ENCODE results near the gene PEAK1. TPM values are rescaled to one million over a fixed set of nuclear protein-coding genes. Genes with fewer than 3 reads are reported as not detected.

PEAK1 gene
- total RNA-seq, 1 experiment from 2014 or later: 21.2 TPM

DNA sequence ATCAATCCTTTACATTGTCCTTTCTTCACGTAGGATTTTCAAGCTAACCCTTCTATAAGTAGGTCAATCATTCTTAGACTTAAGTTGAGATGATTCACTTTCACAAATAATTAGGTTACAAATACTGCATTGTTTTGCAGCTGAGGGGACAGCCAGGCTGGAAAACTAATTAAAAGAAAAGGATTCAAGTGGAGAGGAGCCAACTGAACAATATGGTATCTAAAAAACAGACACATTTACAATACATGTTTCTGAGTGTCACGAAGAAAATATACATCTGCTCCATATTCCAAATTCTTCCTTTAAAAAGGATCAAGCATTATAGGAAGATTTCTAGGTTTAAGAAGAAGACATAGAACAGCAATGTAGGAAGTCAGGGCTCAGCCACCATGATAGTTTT is 70.2 kb downstream of the PEAK1 start:
- Histone ChIP-seq H2BK12ac (ENCODE audit: insufficient read length, low read depth, low read length) (no peak overlapping the region), H4K8ac (replicated peaks; ENCODE audit: insufficient read length, low read depth, low read length) (no peak overlapping the region), H3T11ph (ENCODE audit: low read length) (no peak overlapping the region), H3K14ac (ENCODE audit: insufficient read depth, low read length) (no peak overlapping the region), H3K4ac (ENCODE audit: low read depth, low read length) (no peak overlapping the region), H3K27me3 (ENCODE audit: insufficient read depth, low read length) (no peaks in the 10 kb centered on the region), H2BK20ac (ENCODE audit: low read depth, low read length, poor library complexity, severe bottlenecking) (no peak overlapping the region), H4K5ac (ENCODE audit: insufficient read length, low read depth, low read length) (no peak overlapping the region), H3K56ac (ENCODE audit: insufficient read length, low read depth, low read length) (no peak overlapping the region), H2BK5ac (ENCODE audit: insufficient read length, low read length) (no peak overlapping the region), H3K23ac (ENCODE audit: insufficient read length, low read depth, low read length) (no peak overlapping the region), H4K91ac (ENCODE audit: insufficient read length, low read depth, low read length) (no peak overlapping the region), H3K23me2 (ENCODE audit: insufficient read length, low read depth, low read length, poor library complexity, severe bottlenecking) (no peaks in the 10 kb centered on the region), H3K9ac (ENCODE audit: extremely low read depth, insufficient read length, low read length) (no peak overlapping the region), H3K9me3 (ENCODE audit: control insufficient read depth, low read depth, low read length) (no peaks in the 10 kb centered on the region), H3K27ac (ENCODE audit: insufficient read length, low read depth, low read length) (no peak overlapping the region), H2AFZ (ENCODE audit: low read length) (no peak overlapping the region), H2AK5ac (ENCODE audit: insufficient read length, low read length) (no peak overlapping the region), H2BK15ac (ENCODE audit: low read depth, low read length) (no peak overlapping the region), H4K20me1 (ENCODE audit: control insufficient read depth, insufficient read depth, insufficient read length) (peaks cover 5% of the 10 kb centered on the region), H3K4me2 (ENCODE audit: insufficient read depth, insufficient read length, low read length) (no peak overlapping the region), H3K4me1 (ENCODE audit: insufficient read depth, low read length) (peaks cover 2% of the 10 kb centered on the region; the same call in 1 of the 2 replicates), H3K79me1 (ENCODE audit: insufficient read depth, low read depth, low read length, poor library complexity, severe bottlenecking) (no peaks in the 10 kb centered on the region), H2BK120ac (ENCODE audit: low read depth, low read length, poor library complexity, severe bottlenecking) (no peak overlapping the region), H3K18ac (ENCODE audit: insufficient read length, low read depth, low read length) (no peak overlapping the region), H3K79me2 (ENCODE audit: insufficient read depth, low read length) (no peaks in the 10 kb centered on the region)
- Mint-ChIP-seq H3K36me3 (ENCODE audit: insufficient read depth in 1 of 3, low read depth in 3 of 3) (peaks cover 0 to 19% (median 19%) of the 10 kb centered on the region in 3 experiments; a peak in 5 of 7 replicates), H3K4me1 (peaks cover 5 to 16% of the 10 kb centered on the region in 2 experiments), H3K4me3 (no peak overlapping the region), H3K27ac (no peak overlapping the region), H3K9me3 (peaks cover 0 to 2% of the 10 kb centered on the region in 2 experiments; a peak in 1 of 5 replicates), H3K27me3 (ENCODE audit: low read depth) (no peaks in the 10 kb centered on the region)
- 100% methylated on average over 1 of the region's 2 CpGs for WGBS (ENCODE audit: extremely low coverage, insufficient read length, low lambda C conversion rate)
- TF ChIP-seq, protein P1, sequence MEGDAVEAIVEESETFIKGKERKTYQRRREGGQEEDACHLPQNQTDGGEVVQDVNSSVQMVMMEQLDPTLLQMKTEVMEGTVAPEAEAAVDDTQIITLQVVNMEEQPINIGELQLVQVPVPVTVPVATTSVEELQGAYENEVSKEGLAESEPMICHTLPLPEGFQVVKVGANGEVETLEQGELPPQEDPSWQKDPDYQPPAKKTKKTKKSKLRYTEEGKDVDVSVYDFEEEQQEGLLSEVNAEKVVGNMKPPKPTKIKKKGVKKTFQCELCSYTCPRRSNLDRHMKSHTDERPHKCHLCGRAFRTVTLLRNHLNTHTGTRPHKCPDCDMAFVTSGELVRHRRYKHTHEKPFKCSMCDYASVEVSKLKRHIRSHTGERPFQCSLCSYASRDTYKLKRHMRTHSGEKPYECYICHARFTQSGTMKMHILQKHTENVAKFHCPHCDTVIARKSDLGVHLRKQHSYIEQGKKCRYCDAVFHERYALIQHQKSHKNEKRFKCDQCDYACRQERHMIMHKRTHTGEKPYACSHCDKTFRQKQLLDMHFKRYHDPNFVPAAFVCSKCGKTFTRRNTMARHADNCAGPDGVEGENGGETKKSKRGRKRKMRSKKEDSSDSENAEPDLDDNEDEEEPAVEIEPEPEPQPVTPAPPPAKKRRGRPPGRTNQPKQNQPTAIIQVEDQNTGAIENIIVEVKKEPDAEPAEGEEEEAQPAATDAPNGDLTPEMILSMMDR (conservative IDR thresholded peaks at IDR 0.05): no peak
- no peak for DNase-seq

Measured in H9 (cell line).